BJ (cell line): ENCODE data around the gene CIB1. TPM values are rescaled to one million over a fixed set of nuclear protein-coding genes. Genes with fewer than 3 reads are reported as not detected.

ENCODE experiments used
- CTCF ChIA-PET: fragments of 350-600 bp; formaldehyde crosslinking; extraction: SDS; loops from one replicate; lab custom pipeline; 2021; ENCODE audit warnings: antibody characterized with exemption, inconsistent platforms; lab: Yijun Ruan, JAX
- POLR2A ChIA-PET: fragments of 300-600 bp; sonication (Branson Sonifier 250); formaldehyde crosslinking; extraction: SDS; loops from one replicate; lab custom pipeline; 2021; ENCODE audit warnings: antibody characterized with exemption; lab: Charles Lee
- DNase-seq: peaks from one replicate; pipeline ENCODE4 v3.0.0-alpha.2; 2011; ENCODE audit warnings: low read depth
- H3K27me3 ChIP-seq: 2 replicates; pipeline ENCODE4 v1.6.0; 2011; ENCODE audit warnings: low read length; ENCODE audit not compliant: control insufficient read depth, insufficient read depth
- H3K36me3 ChIP-seq: 2 replicates; pipeline ENCODE4 v1.5.1; 2011; ENCODE audit warnings: low read length; ENCODE audit not compliant: control insufficient read depth, insufficient read depth
- H3K4me3 ChIP-seq: 2 replicates; pipeline ENCODE4 v1.5.1; 2011; ENCODE audit warnings: low read depth, mild to moderate bottlenecking, control low read depth, low read length
- CTCF ChIP-seq: IDR thresholded peaks from 2 replicates; pipeline ENCODE4 v1.5.1; 2011; ENCODE audit warnings: low read depth, mild to moderate bottlenecking, control low read depth, inconsistent platforms, low read length, moderate library complexity; ENCODE audit not compliant: insufficient read depth
- polyA plus RNA-seq: library from polyadenylated mRNA; depleted of rRNA; stranded (reverse); fragments of >200 nt; gene quantifications from 2 replicates; pipeline ENCODE4 v1.2.3, GENCODE V29; 2011

CIB1 gene
- polyA plus RNA-seq, 1 experiment, result 102 TPM

- Histone ChIP-seq H3K27me3 (no peaks in the 10 kb centered on the region), H3K4me3 (no peak overlapping the region), H3K36me3 (peaks cover 12% of the 10 kb centered on the region)
- DNase-seq, result no peak
- no peak for TF ChIP-seq CTCF
- ChIA-PET POLR2A (no interaction called here), CTCF (interaction anchor here (0.6 to 1.7 kb wide), 3 partner anchors 11 to 47 kb away, joined by 3 read pairs; no protein-coding TSS in a partner anchor)
Observed at GRCh38 chr15:90268415-90268814, 34.7 kb upstream of the CIB1 start.

DNA sequence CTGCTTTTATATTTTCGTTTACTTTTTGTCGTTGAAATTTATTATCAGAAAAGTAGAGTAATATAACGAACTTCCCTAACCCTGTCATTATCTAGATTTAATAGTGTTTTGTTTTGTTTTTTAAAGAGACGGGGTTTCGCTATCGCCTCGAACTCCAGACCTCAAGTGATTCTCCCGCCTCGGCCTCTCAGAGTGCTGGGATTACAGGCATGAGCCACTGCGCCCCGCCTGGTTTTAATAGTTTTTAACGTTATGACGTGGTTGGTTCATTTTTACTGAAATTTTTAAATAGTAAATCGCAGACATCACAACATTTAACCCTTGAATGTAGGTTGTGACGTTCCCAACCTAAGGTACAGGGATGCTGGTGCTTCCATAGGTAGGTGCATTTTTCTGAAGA is 32.7 kb upstream of the CIB1 start:
- ChIA-PET CTCF (interaction anchor here (0.8 to 1.5 kb wide), 3 partner anchors 16 to 216 kb away, joined by 3 to 5 read pairs (median 3); no protein-coding TSS in a partner anchor), POLR2A (no interaction called here)
- TF ChIP-seq CTCF, result no peak

GRCh38 chr15:90266061-90266431 is 32.3 kb upstream of the CIB1 start:
- Histone ChIP-seq H3K36me3 (peaks cover 3% of the 10 kb centered on the region; the same call in 1 of the 2 replicates), H3K27me3 (no peaks in the 10 kb centered on the region), H3K4me3 (peak overlapping the region; percentile 74)
- no peak for TF ChIP-seq CTCF
- DNase-seq, result no peak
- ChIA-PET POLR2A (interaction anchor here (0.5 kb wide), 1 partner anchor 351 kb away, joined by 10 read pairs; no protein-coding TSS in a partner anchor), CTCF (interaction anchor here (0.8 to 1.5 kb wide), 2 partner anchors 17 to 216 kb away, joined by 3 to 5 read pairs; no protein-coding TSS in a partner anchor)

More for the DNA sequence above, 32.7 kb upstream of the CIB1 start:
- H3K27me3 ChIP-seq, result no peaks in the 10 kb centered on the region
- DNase-seq, result no peak
- H3K36me3 ChIP-seq, result peaks cover 7% of the 10 kb centered on the region
- H3K4me3 ChIP-seq, result peak overlapping the region; percentile 74

DNA sequence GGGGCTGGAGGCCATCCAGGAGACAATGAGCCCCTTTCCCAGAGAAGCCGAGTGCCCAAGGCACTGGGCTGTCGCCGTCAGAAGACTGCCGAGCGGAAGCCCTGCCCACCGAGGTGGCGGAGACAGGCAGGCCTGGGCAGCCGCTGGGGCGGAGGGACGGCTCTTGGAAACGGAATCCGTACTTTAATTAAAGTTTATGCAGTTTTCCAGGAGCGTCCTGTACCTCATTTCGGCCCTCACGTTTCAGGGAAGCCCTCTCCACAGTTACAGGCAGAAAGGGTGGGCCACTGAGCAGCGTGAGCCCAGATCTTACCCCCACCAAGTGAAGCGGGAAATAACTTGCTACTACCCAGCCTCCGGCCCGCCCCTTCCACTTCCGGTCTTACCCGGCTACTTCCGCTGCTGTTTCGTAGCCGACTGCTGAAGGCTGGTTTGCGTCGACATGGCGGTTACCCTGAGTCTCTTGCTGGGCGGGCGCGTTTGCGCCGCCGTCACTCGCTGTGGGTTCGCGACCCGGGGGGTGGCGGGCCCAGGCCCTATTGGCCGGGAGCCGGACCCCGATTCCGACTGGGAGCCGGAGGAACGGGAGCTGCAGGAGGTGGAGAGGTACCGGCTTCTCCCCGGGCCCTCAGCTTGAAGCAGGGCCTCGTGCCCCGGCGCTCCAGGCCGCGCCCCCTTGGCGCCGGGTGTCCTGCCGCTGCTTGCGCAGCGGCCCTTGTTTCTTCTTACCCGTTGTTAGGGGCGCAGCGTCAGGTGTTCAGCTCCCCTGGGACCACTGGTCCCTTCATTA is 31.7 kb upstream of the CIB1 start, which contains the start of gene NGRN:
Gene NGRN, plus strand, starts transcription at position 402 of the 790 bp plus-strand sequence. Its CDS starts 41 bp downstream, at position 443.
- H3K36me3 ChIP-seq, result no peaks in the 10 kb centered on the region
- peak within 1 kb of the TSS; percentile 74 for H3K4me3 ChIP-seq
- TF ChIP-seq CTCF, result no peak
- ChIA-PET CTCF (interaction anchor here (0.8 to 1.5 kb wide), 2 partner anchors 17 to 217 kb away, joined by 3 to 5 read pairs; no protein-coding TSS in a partner anchor), POLR2A (interaction anchor here (0.5 kb wide), 1 partner anchor 350 kb away, joined by 10 read pairs; no protein-coding TSS in a partner anchor)
- peak; percentile 59 for DNase-seq
- no peaks in the 10 kb centered on the region for H3K27me3 ChIP-seq

GRCh38 chr15:90264671-90265070 is 30.9 kb upstream of the CIB1 start:
- Histone ChIP-seq H3K4me3 (peak overlapping the region; percentile 74), H3K27me3 (no peaks in the 10 kb centered on the region), H3K36me3 (no peaks in the 10 kb centered on the region)
- TF ChIP-seq CTCF, result no peak
- DNase-seq, result no peak
- POLR2A ChIA-PET, result no interaction called here
- CTCF ChIA-PET, result no interaction called here
